HepG2 (cell line): ENCODE results near the gene WIZ. TPM values are rescaled to one million over a fixed set of nuclear protein-coding genes. Genes with fewer than 3 reads are reported as not detected.

Experiments used
- ATAC-seq: fragments of 200-7000 bp; cut with Tn5 transposase; 3 replicates; pipeline ENCODE4 v1.9.1; 2020; ENCODE audit warnings: mild to moderate bottlenecking, moderate library complexity
- Bru-seq: library from RNA; stranded (reverse); fragments of 400-500 nt; gene quantifications from one replicate; lab custom pipeline; 2021; lab: Mats Ljungman, UMichigan
- BruChase-seq, 2 experiments: library from RNA; stranded (reverse); fragments of 400-500 nt; gene quantifications; one replicate each; lab custom pipeline; 2021; lab: Mats Ljungman, UMichigan
- BruUV-seq: library from RNA; stranded (reverse); fragments of 400-500 nt; replicated peaks from 2 replicates; lab custom pipeline; 2021; lab: Mats Ljungman, UMichigan
- CTCF ChIA-PET: fragments of 300-600 bp; formaldehyde crosslinking; extraction: SDS; loops from one replicate; lab custom pipeline; 2021; ENCODE audit warnings: low total read pairs, inconsistent platforms, low intra/inter-chr PET ratio; lab: Yijun Ruan, JAX
- POLR2A ChIA-PET: fragments of 350-600 bp; sonication (Branson Sonifier 250); formaldehyde crosslinking; loops from one replicate; lab custom pipeline; 2020; ENCODE audit warnings: antibody characterized with exemption, inconsistent platforms; lab: Yijun Ruan, JAX
- DNase-seq: peaks from one replicate; pipeline ENCODE4 v3.0.0-alpha.2; 2015; ENCODE audit warnings: low spot score
- FAIRE-seq: peaks from 3 replicates; lab custom pipeline; 2011; peaks lifted over from hg19 to GRCh38; lab: Jason Lieb, UNC
- H2AFZ ChIP-seq: one replicate; pipeline ENCODE4 v1.6.1; 2011; ENCODE audit warnings: low read length, inconsistent platforms
- H3K27ac ChIP-seq: fragments of 300-600 bp; 3 replicates; pipeline ENCODE4 v1.8.0; 2011; ENCODE audit warnings: mixed run types, mild to moderate bottlenecking, mixed read lengths, low read length, inconsistent platforms; ENCODE audit not compliant: insufficient read depth; ENCODE audit errors: extremely low read length
- H3K27me3 ChIP-seq, 2 experiments: fragments of 200-600 bp in 1 of 2; 2 replicates in 1 of 2; 3 replicates in 1 of 2; pipeline versions ENCODE4 v1.6.0 to v1.8.0; 2011; ENCODE audit warnings: low read length in 2 of 2, mild to moderate bottlenecking in 2 of 2, moderate library complexity in 2 of 2, inconsistent platforms in 1 of 2; ENCODE audit not compliant: insufficient read depth in 2 of 2, control insufficient read depth in 1 of 2
- H3K36me3 ChIP-seq, 2 experiments: fragments of 200-600 bp in 1 of 2; replicated peaks in 1 of 2; 2 replicates in 1 of 2; 3 replicates in 1 of 2; pipeline versions ENCODE4 v1.5.1 to v1.8.0; 2011; ENCODE audit warnings: low read length in 2 of 2, inconsistent platforms in 1 of 2; ENCODE audit not compliant: insufficient read depth in 2 of 2, control insufficient read depth in 1 of 2
- H3K4me1 ChIP-seq: 2 replicates; pipeline ENCODE4 v1.5.1; 2012; ENCODE audit warnings: low read length, inconsistent platforms; ENCODE audit not compliant: insufficient read depth
- H3K4me2 ChIP-seq: 2 replicates; pipeline ENCODE4 v1.6.0; 2011; ENCODE audit warnings: low read depth, low read length, inconsistent platforms
- H3K4me3 ChIP-seq, 3 experiments: fragments of 200-600 bp in 1 of 3; sonication (generic), shearing (Covaris generic) in 1 of 3; replicated peaks in 1 of 3; 2 replicates each; pipeline ENCODE4 v1.5.1; 2011 to 2016; ENCODE audit warnings: low read length in 3 of 3, inconsistent platforms in 2 of 3, low read depth in 2 of 3, mild to moderate bottlenecking in 2 of 3, control low read depth in 1 of 3, mixed read lengths in 1 of 3; ENCODE audit not compliant: insufficient read depth in 1 of 3
- H3K79me2 ChIP-seq: one replicate; pipeline ENCODE4 v1.6.1; 2011; ENCODE audit warnings: low read length, inconsistent platforms; ENCODE audit not compliant: insufficient read depth
- H3K9ac ChIP-seq: 2 replicates; pipeline ENCODE4 v1.6.0; 2011; ENCODE audit warnings: mild to moderate bottlenecking, low read depth, low read length, inconsistent platforms; ENCODE audit not compliant: insufficient read depth
- H3K9me3 ChIP-seq: 2 replicates; pipeline ENCODE4 v1.5.1; 2012; ENCODE audit warnings: mild to moderate bottlenecking, low read length
- H4K20me1 ChIP-seq: 2 replicates; pipeline ENCODE4 v1.6.0; 2011; ENCODE audit warnings: inconsistent platforms, mild to moderate bottlenecking, low read length, moderate library complexity; ENCODE audit not compliant: insufficient read depth
- ATF1 ChIP-seq: IDR thresholded peaks from 2 replicates; pipeline ENCODE4 v1.6.1; 2016; ENCODE audit warnings: mild to moderate bottlenecking, control low read depth
- ATF5 ChIP-seq: sonication (generic); formaldehyde crosslinking; IDR thresholded peaks from 2 replicates; pipeline ENCODE4 v1.4.0; 2020; ENCODE audit warnings: mild to moderate bottlenecking, low read depth, missing genetic modification reagents
- KDM6A ChIP-seq: IDR thresholded peaks from 2 replicates; pipeline ENCODE4 v1.6.1; 2016; ENCODE audit warnings: low read depth
- NR2F2 ChIP-seq: IDR thresholded peaks from 2 replicates; pipeline ENCODE4 v1.6.1; 2012; ENCODE audit warnings: low read depth, inconsistent platforms, borderline replicate concordance
- PHF8 ChIP-seq: sonication (generic); formaldehyde crosslinking; IDR thresholded peaks from 2 replicates; pipeline ENCODE4 v1.5.0; 2020; ENCODE audit warnings: missing genetic modification reagents
- SRF ChIP-seq: IDR thresholded peaks from 2 replicates; pipeline ENCODE4 v1.6.1; 2011; ENCODE audit warnings: mild to moderate bottlenecking, low read depth, low read length, moderate library complexity
- ZIK1 ChIP-seq: sonication (generic); formaldehyde crosslinking; IDR thresholded peaks from 2 replicates; pipeline ENCODE4 v1.5.0; 2020; ENCODE audit warnings: mild to moderate bottlenecking, low read depth, missing genetic modification reagents, borderline replicate concordance
- ZNF17 ChIP-seq: sonication (generic); formaldehyde crosslinking; IDR thresholded peaks from 2 replicates; pipeline ENCODE4 v1.5.0; 2020; ENCODE audit warnings: mild to moderate bottlenecking, missing genetic modification reagents
- ZNF609 ChIP-seq: sonication (generic); formaldehyde crosslinking; IDR thresholded peaks from 2 replicates; pipeline ENCODE4 v1.4.0; 2020; ENCODE audit warnings: mild to moderate bottlenecking, missing genetic modification reagents, borderline replicate concordance
- ZNF883 ChIP-seq: sonication (generic); formaldehyde crosslinking; IDR thresholded peaks from 2 replicates; pipeline ENCODE4 v1.5.1; 2020; ENCODE audit warnings: mild to moderate bottlenecking, missing genetic modification reagents; ENCODE audit errors: not compliant biosample characterization
- WGBS: methylation state at CpG from one replicate; pipeline ENCODE4 v1.1.6; 2017; ENCODE audit warnings: low lambda C conversion rate; 5-methylcytosine and 5-hydroxymethylcytosine counted together
- in situ Hi-C: cut with HindIII; loops from 2 replicates; pipeline ENCODE4 v1.10.0; 2017; ENCODE audit warnings: low pct_unique_long_range_greater_than_20kb; ENCODE audit not compliant: extremely low pct_ligation_motif_present
- intact Hi-C: fragments of 100-400 bp; cut with micrococcal nuclease; formaldehyde crosslinking; loops from one replicate; pipeline ENCODE4 v1.10.0; 2022; ENCODE audit not compliant: unreplicated experiment
- long read RNA-seq, 2 experiments: library from RNA in 1 of 2; library from polyadenylated mRNA in 1 of 2; stranded (forward) in 1 of 2; unstranded in 1 of 2; transcript quantifications; one replicate each; pipeline ENCODE4 v2.0.0, GENCODE V29; 2019 to 2022
- polyA minus RNA-seq, 3 experiments: library from RNA; depleted of rRNA, polyadenylated mRNA; stranded (reverse); fragments of >200 nt; gene quantifications; 2 replicates each; pipeline ENCODE4 v1.2.3, GENCODE V29; 2011; ENCODE audit warnings: low replicate concordance in 1 of 3
- polyA plus RNA-seq, 8 experiments: library from polyadenylated mRNA; depleted of rRNA in 3 of 8; stranded (reverse) in 7 of 8; unstranded in 1 of 8; fragments of >200 nt; fragmentation: Illumina TruSeq in 4 of 8; extraction: Trizol in 4 of 8; gene quantifications; 2 replicates each; pipeline versions ENCODE4 v1.2.1 to v1.2.3, GENCODE V29; 2011 to 2016; ENCODE audit warnings: low read depth in 4 of 8, missing spikeins in 1 of 8, mixed read lengths in 1 of 8; ENCODE audit not compliant: insufficient read depth in 1 of 8
- total RNA-seq, 5 experiments: library from RNA; depleted of rRNA; stranded (reverse); fragments of >200 nt; fragmentation: Illumina TruSeq; extraction: Trizol; gene quantifications; 2 replicates each; pipeline ENCODE4 v1.2.3, GENCODE V29; 2016; ENCODE audit warnings: low read depth in 1 of 5
- TF ChIP-seq, protein P1 (sequence below): sonication (generic); formaldehyde crosslinking; IDR thresholded peaks from 2 replicates; pipeline ENCODE4 v1.8.1; 2023; ENCODE audit warnings: mild to moderate bottlenecking, missing genetic modification reagents

The WIZ gene
- total RNA-seq (2016; rRNA removed; fragmentation: Illumina TruSeq; extraction: Trizol): 4.7 and 5.1 TPM in 2 replicates
- total RNA-seq (2016; cell fraction: cytosol; rRNA removed; fragmentation: Illumina TruSeq; extraction: Trizol; ENCODE audit: low read depth): 1.7 TPM in 2 replicates
- 4.4 and 4.5 TPM in 2 replicates for total RNA-seq (2016; cell fraction: insoluble cytoplasmic fraction; rRNA removed; fragmentation: Illumina TruSeq; extraction: Trizol)
- total RNA-seq (2016; cell fraction: membrane; rRNA removed; fragmentation: Illumina TruSeq; extraction: Trizol): 5.9 TPM in 2 replicates
- 4.9 and 5.5 TPM in 2 replicates for total RNA-seq (2016; cell fraction: nucleus; rRNA removed; fragmentation: Illumina TruSeq; extraction: Trizol)
- polyA plus RNA-seq (2011; rRNA removed): 4.8 and 6.3 TPM in 2 replicates
- polyA plus RNA-seq (2011; cell fraction: cytosol; rRNA removed): 3.3 and 4.8 TPM in 2 replicates
- polyA plus RNA-seq (2011; cell fraction: nucleus; rRNA removed): 17.3 and 17.8 TPM in 2 replicates
- 7.0 and 7.1 TPM in 2 replicates for polyA plus RNA-seq (2012)
- polyA plus RNA-seq (2016; cell fraction: cytosol; fragmentation: Illumina TruSeq; extraction: Trizol; ENCODE audit: low read depth): 3.1 and 3.8 TPM in 2 replicates
- polyA plus RNA-seq (2016; cell fraction: insoluble cytoplasmic fraction; fragmentation: Illumina TruSeq; extraction: Trizol; ENCODE audit: low read depth): 11.7 and 16.9 TPM in 2 replicates
- polyA plus RNA-seq (2016; cell fraction: membrane; fragmentation: Illumina TruSeq; extraction: Trizol; ENCODE audit: low read depth): 9.4 and 11.9 TPM in 2 replicates
- 23.3 and 23.4 TPM in 2 replicates for polyA plus RNA-seq (2016; cell fraction: nucleus; fragmentation: Illumina TruSeq; extraction: Trizol; ENCODE audit: insufficient read depth, low read depth)
- polyA minus RNA-seq (2011; rRNA and poly(A)+ RNA removed; ENCODE audit: low replicate concordance): 5.2 and 6.7 TPM in 2 replicates
- polyA minus RNA-seq (2011; cell fraction: cytosol; rRNA and poly(A)+ RNA removed): 4.1 and 4.7 TPM in 2 replicates
- polyA minus RNA-seq (2011; cell fraction: nucleus; rRNA and poly(A)+ RNA removed): 7.0 and 7.5 TPM in 2 replicates
- percentile 55 among the genes with signal in this experiment for Bru-seq, nascent RNA
- percentile 71 among the genes with signal in this experiment for BruChase-seq, experiment 1, labeled RNA remaining after a 6-hour chase
- BruChase-seq, experiment 2, labeled RNA remaining after a 2-hour chase: percentile 61 among the genes with signal in this experiment
- long read RNA-seq, experiment 1, partial matches to known transcripts: 1 of 4 reads
- long read RNA-seq, experiment 1, other reads (novel, unspliced or antisense): 3 of 4 reads
- long read RNA-seq, experiment 2, full-length matches to known transcripts: 8 of 52 reads
- long read RNA-seq, experiment 2, partial matches to known transcripts: 15 of 52 reads
- long read RNA-seq, experiment 2, other reads (novel, unspliced or antisense): 29 of 52 reads

- Histone ChIP-seq H2AFZ (peak within 1 kb of the TSS; percentile 52), H4K20me1 (no peaks in the 10 kb centered on the region), H3K9me3 (no peaks in the 10 kb centered on the region), H3K79me2 (no peaks in the 10 kb centered on the region), H3K27me3 (no peaks in the 10 kb centered on the region), H3K4me1 (peaks cover 37% of the 10 kb centered on the region), H3K4me2 (peak within 1 kb of the TSS; percentile 81), H3K36me3 (no peaks in the 10 kb centered on the region), H3K4me3 (peak within 1 kb of the TSS; percentile 62 to 82 (median 80)), H3K9ac (peak within 1 kb of the TSS; percentile 69), H3K27ac (no peak within 1 kb of the TSS)
- POLR2A ChIA-PET: no interaction called here
- intact Hi-C loops: no loop called here
- 22% methylated on average over 6 of the region's 77 CpGs for WGBS
- no TSS peak for BruUV-seq
- CTCF ChIA-PET: no interaction called here
- in situ Hi-C loops: no loop called here
- DNase-seq: peak; percentile 35
- ATAC-seq: no peak
- FAIRE-seq: no peak
- TF ChIP-seq ATF1 (CRISPR knock-in tag) (no peak), ZIK1 (CRISPR knock-in tag) (no peak), ZNF883 (CRISPR knock-in tag) (no peak), NR2F2 (no peak), KDM6A (CRISPR knock-in tag) (no peak), PHF8 (CRISPR knock-in tag) (no peak), ZNF17 (CRISPR knock-in tag) (no peak), SRF (peak; percentile 33; the same call in 1 of the 2 replicates), ZNF609 (CRISPR knock-in tag) (no peak), ATF5 (CRISPR knock-in tag) (no peak)
- TF ChIP-seq, protein P1, sequence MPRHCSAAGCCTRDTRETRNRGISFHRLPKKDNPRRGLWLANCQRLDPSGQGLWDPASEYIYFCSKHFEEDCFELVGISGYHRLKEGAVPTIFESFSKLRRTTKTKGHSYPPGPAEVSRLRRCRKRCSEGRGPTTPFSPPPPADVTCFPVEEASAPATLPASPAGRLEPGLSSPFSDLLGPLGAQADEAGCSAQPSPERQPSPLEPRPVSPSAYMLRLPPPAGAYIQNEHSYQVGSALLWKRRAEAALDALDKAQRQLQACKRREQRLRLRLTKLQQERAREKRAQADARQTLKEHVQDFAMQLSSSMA (CRISPR knock-in tag): peak; percentile 99
Measured at GRCh38 chr19:15449620-15450527, at the start of gene WIZ. Gene WIZ, minus strand, starts transcription at chr19:15449956. Its CDS starts 1,649 bp downstream, at chr19:15448307.
